GM12878 (cell line): Measurements from ENCODE around the gene SAMD3. TPM values are rescaled to one million over a fixed set of nuclear protein-coding genes. Genes with fewer than 3 reads are reported as not detected.
A peak's percentile ranks its signal among the peaks of the same experiment; 100 is the strongest.

Source experiments
- ATAC-seq: fragments of 200-7000 bp; cut with Tn5 transposase; 3 replicates; pipeline ENCODE4 v1.9.1; 2020; ENCODE audit warnings: mild to moderate bottlenecking, moderate library complexity
- BruUV-seq: library from RNA; stranded (reverse); fragments of 400-500 nt; replicated peaks from 2 replicates; lab custom pipeline; 2021; lab: Mats Ljungman, UMichigan
- CTCF ChIA-PET: fragments of 300-600 bp; sonication (Branson Sonifier 250); formaldehyde crosslinking; extraction: SDS; loops from one replicate; lab custom pipeline; 2021; ENCODE audit warnings: inconsistent platforms; lab: Yijun Ruan, JAX
- POLR2A ChIA-PET: fragments of 350-600 bp; formaldehyde crosslinking; extraction: SDS; loops from one replicate; lab custom pipeline; 2021; ENCODE audit warnings: inconsistent platforms; lab: Charles Lee
- RAD21 ChIA-PET: fragments of 300-600 bp; sonication (Branson Sonifier 250); formaldehyde crosslinking; loops from one replicate; lab custom pipeline; 2023; ENCODE audit warnings: antibody characterized with exemption; ENCODE audit not compliant: unreplicated experiment; lab: Charles Lee
- SMC1A ChIA-PET: fragments of 300-600 bp; sonication (Branson Sonifier 250); formaldehyde crosslinking; loops from one replicate; lab custom pipeline; 2023; ENCODE audit not compliant: unreplicated experiment, uncharacterized antibody; lab: Charles Lee
- DNase-seq: peaks from one replicate; pipeline ENCODE4 v3.0.0-alpha.2; 2011; ENCODE audit warnings: low read depth, low spot score
- FAIRE-seq: peaks from 3 replicates; lab custom pipeline; 2011; peaks lifted over from hg19 to GRCh38; lab: Jason Lieb, UNC
- H2AFZ ChIP-seq: 2 replicates; pipeline ENCODE4 v1.6.0; 2011; ENCODE audit warnings: low read depth, low read length, control low read depth; ENCODE audit not compliant: control insufficient read depth
- H3K27ac ChIP-seq: 2 replicates; pipeline ENCODE4 v1.5.1; 2011; ENCODE audit warnings: control low read depth; ENCODE audit not compliant: control insufficient read depth, insufficient read depth
- H3K27me3 ChIP-seq, 2 experiments: replicated peaks in 1 of 2; 2 replicates each; pipeline versions ENCODE4 v1.6.0 to v1.6.1; 2011; ENCODE audit warnings: low read length in 1 of 2; ENCODE audit not compliant: control insufficient read depth in 2 of 2, insufficient read depth in 2 of 2
- H3K36me3 ChIP-seq, 2 experiments: 2 replicates each; pipeline ENCODE4 v1.5.1; 2011; ENCODE audit warnings: low read length in 1 of 2; ENCODE audit not compliant: control insufficient read depth in 2 of 2, insufficient read depth in 2 of 2
- H3K4me1 ChIP-seq: 2 replicates; pipeline ENCODE4 v1.6.1; 2011; ENCODE audit warnings: mild to moderate bottlenecking, low read length, moderate library complexity, mixed read lengths; ENCODE audit not compliant: control insufficient read depth, insufficient read depth
- H3K4me2 ChIP-seq: 2 replicates; pipeline ENCODE4 v1.6.0; 2011; ENCODE audit warnings: control low read depth; ENCODE audit not compliant: control insufficient read depth, insufficient read depth
- H3K4me3 ChIP-seq: fragments of 200-600 bp; sonication (generic); 2 replicates; pipeline ENCODE4 v1.5.1; 2016
- H3K79me2 ChIP-seq: 2 replicates; pipeline ENCODE4 v1.6.0; 2011; ENCODE audit warnings: low read length; ENCODE audit not compliant: control insufficient read depth, insufficient read depth
- H3K9ac ChIP-seq: 2 replicates; pipeline ENCODE4 v1.8.0; 2011; ENCODE audit warnings: low read length, control low read depth, mixed read lengths; ENCODE audit not compliant: control insufficient read depth, insufficient read depth
- H3K9me3 ChIP-seq: replicated peaks from 3 replicates; pipeline ENCODE4 v1.5.1; 2011; ENCODE audit warnings: mild to moderate bottlenecking, low read length; ENCODE audit not compliant: control insufficient read depth, insufficient read depth
- H4K20me1 ChIP-seq: 2 replicates; pipeline ENCODE4 v1.6.0; 2011; ENCODE audit not compliant: control insufficient read depth, insufficient read depth
- CTCF ChIP-seq, 3 experiments: IDR thresholded peaks in 2 of 3; conservative IDR thresholded peaks in 1 of 3; 2 replicates each; pipeline ENCODE4 v1.5.1; 2011; ENCODE audit warnings: low read depth in 3 of 3, low read length in 3 of 3, mild to moderate bottlenecking in 3 of 3, control low read depth in 2 of 3, moderate library complexity in 2 of 3, inconsistent platforms in 1 of 3, mixed read lengths in 1 of 3; ENCODE audit not compliant: control insufficient read depth in 2 of 3, insufficient read depth in 1 of 3; ENCODE audit errors: extremely low read depth in 1 of 3
- NFXL1 ChIP-seq: fragments of 450-650 bp; IDR thresholded peaks from 2 replicates; pipeline ENCODE4 v1.6.1; 2017; ENCODE audit warnings: antibody characterized with exemption, mild to moderate bottlenecking, borderline replicate concordance
- RAD21 ChIP-seq: IDR thresholded peaks from 2 replicates; pipeline ENCODE4 v1.6.1; 2011; ENCODE audit warnings: mild to moderate bottlenecking, low read depth, low read length, moderate library complexity; ENCODE audit not compliant: insufficient read depth
- SPI1 ChIP-seq: IDR thresholded peaks from 2 replicates; pipeline ENCODE4 v1.6.1; 2011; ENCODE audit warnings: low read depth, mild to moderate bottlenecking, low read length, moderate library complexity, borderline replicate concordance; ENCODE audit not compliant: insufficient read depth
- whole genome bisulfite sequencing: methylation state at CpG from one replicate; pipeline ENCODE4 v1.1.6; 2016; ENCODE audit warnings: low lambda C conversion rate; ENCODE audit not compliant: insufficient replicate concordance, insufficient coverage; ENCODE audit errors: missing lambda C conversion rate; 5-methylcytosine and 5-hydroxymethylcytosine counted together
- in situ Hi-C: fragments of 300-500 bp; cut with MboI; formaldehyde crosslinking; loops from 9 replicates; pipeline ENCODE4 v1.14.3; 2018; ENCODE audit warnings: mixed read lengths
- intact Hi-C: fragments of 100-400 bp; cut with micrococcal nuclease; formaldehyde crosslinking; loops from one replicate; pipeline ENCODE4 v1.14.2; 2022; ENCODE audit not compliant: unreplicated experiment
- polyA plus RNA-seq, 11 experiments: library from polyadenylated mRNA; depleted of rRNA in 4 of 11; unstranded in 6 of 11; stranded (reverse) in 5 of 11; fragments of >200 nt; fragmentation: Nextera tagmentation in 4 of 11; fragmentation: Illumina TruSeq in 1 of 11; extraction: Ambion mirVana in 4 of 11; extraction: Trizol in 1 of 11; gene quantifications; 1 replicate in 1 of 11; 2 replicates in 10 of 11; pipeline versions ENCODE4 v1.2.1 to v1.2.3, GENCODE V29; 2011 to 2016; ENCODE audit warnings: inconsistent platforms in 2 of 11, missing spikeins in 2 of 11, low read depth in 1 of 11
- total RNA-seq, 4 experiments: library from RNA; depleted of rRNA in 3 of 4; stranded (reverse); fragments of >200 nt in 3 of 4; fragmentation: Illumina TruSeq in 1 of 4; extraction: Trizol in 1 of 4; gene quantifications; 2 replicates each; pipeline versions ENCODE4 v1.2.1 to v1.2.3, GENCODE V29; 2013 to 2021

The SAMD3 gene
- total and polyA plus RNA-seq, 10 of the 15 experiments (the other 5 are each of a cell fraction or from before 2014, with no cell fraction given): 0.04 to 2.3 (median 0.39) TPM; not detected in 2

- FAIRE-seq: no peak
- no peaks in the 10 kb centered on the region for H3K9me3 ChIP-seq
- no TSS peak for BruUV-seq
- H3K27ac ChIP-seq: no peak overlapping the region
- peak overlapping the region; percentile 23; the same call in 1 of the 2 replicates for H2AFZ ChIP-seq
- no peaks in the 10 kb centered on the region for H3K79me2 ChIP-seq
- ChIA-PET CTCF (interaction anchor here (0.6 to 3.5 kb wide), 5 partner anchors 14 to 134 kb away, joined by 3 to 13 read pairs (median 4); no protein-coding TSS in a partner anchor), POLR2A (no interaction called here), SMC1A (interaction anchor here (0.6 to 1.3 kb wide), 3 partner anchors 14 to 147 kb away, joined by 3 read pairs; no protein-coding TSS in a partner anchor), RAD21 (no interaction called here)
- 51% methylated on average over 7 of the region's 7 CpGs for WGBS
- H3K27me3 ChIP-seq: no peaks in the 10 kb centered on the region
- no peaks in the 10 kb centered on the region for H3K4me1 ChIP-seq
- no peaks in the 10 kb centered on the region for H4K20me1 ChIP-seq
- DNase-seq: no peak
- in situ Hi-C loops: no loop called here
- H3K9ac ChIP-seq: no peak overlapping the region
- H3K4me2 ChIP-seq: no peak overlapping the region
- intact Hi-C loops: loop anchor here (5.0 kb wide), 1 partner anchor 144 kb away; no protein-coding TSS in a partner anchor
- TF ChIP-seq NFXL1: no peak
- peak; percentile 19; the same call in 1 of the 2 replicates for TF ChIP-seq SPI1
- 0 out of 2 replicates have a peak, but pooled peaks have one; percentile 17 for TF ChIP-seq RAD21
- TF ChIP-seq CTCF (IDR thresholded peaks at IDR 0.05 in 2 of 3, conservative IDR thresholded peaks at IDR 0.05 in 1 of 3; ENCODE audit: control insufficient read depth in 2 of 3, extremely low read depth in 1 of 3, insufficient read depth in 1 of 3, low read depth in 3 of 3, low read length in 3 of 3): peak; percentile 25 to 52 (median 46)
- ATAC-seq: peak; percentile 91
- H3K36me3 ChIP-seq: no peaks in the 10 kb centered on the region
- no peak overlapping the region for H3K4me3 ChIP-seq
These were observed 74.6 kb downstream of the SAMD3 start for GRCh38 chr6:130148181-130148580.
